Amniotic epithelial cell (primary cell): ENCODE data around the gene BRAF.
"Not testable (repeated sequence)": the region's sequence is repeated elsewhere in the genome, so short reads cannot be mapped to it uniquely, and the experiment has no call there.

Experiments used
- DNase-seq: peaks from one replicate; pipeline ENCODE4 v3.0.0-alpha.2; 2010; ENCODE audit warnings: low read depth

Gene BRAF

GRCh38 chr7:140918236-140918635 lies 6.5 kb downstream of the BRAF start:
- DNase-seq, result no peak

DNA sequence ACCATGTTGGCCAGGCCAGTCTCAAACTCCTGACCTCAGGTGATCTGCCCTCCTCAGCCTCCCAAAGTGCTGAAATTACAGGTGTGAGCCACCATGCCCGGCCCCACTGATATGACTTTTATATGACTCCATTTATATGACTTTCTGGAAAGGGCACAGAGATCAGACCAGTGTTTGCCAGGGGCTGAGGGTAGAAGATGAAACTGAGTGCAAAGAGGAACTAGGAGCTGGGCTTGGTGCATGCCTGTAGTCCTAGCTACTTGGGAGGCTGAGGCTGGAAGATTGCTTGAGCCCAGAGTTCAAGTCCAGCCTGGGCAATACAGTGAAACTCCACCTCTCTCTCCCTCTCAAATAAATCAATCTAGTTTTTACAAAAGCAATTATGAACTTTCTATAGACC lies 7.5 kb downstream of the BRAF start:
- DNase-seq, result no peak

DNA sequence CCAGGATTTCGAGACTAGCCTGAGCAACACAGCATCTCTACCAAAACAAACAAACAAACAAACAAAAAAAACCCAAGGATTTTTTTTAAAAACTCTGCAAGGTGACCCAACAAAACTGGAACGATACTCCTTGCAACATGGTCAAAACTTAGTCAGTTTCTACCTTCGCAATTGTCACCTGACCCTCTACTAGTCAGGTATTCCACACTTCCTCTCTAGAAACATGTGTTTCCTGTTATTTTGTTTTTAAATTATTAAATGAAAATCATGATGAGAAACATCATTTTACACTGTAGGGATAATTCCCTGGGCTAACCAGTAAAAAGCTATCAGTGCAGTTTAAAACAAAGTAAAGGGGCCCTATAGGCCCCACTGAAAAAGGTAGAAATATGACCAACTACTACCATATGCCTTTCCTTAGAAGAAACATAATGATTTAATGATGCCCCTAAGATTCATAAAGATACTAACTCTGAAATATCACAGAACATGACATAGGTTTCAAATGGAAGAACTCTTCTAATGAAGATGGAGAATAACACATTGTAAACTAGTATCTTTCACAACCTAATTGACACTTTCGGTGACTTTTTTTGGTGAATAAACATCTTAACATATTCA lies 8.7 kb downstream of the BRAF start:
- DNase-seq, result no peak

DNA sequence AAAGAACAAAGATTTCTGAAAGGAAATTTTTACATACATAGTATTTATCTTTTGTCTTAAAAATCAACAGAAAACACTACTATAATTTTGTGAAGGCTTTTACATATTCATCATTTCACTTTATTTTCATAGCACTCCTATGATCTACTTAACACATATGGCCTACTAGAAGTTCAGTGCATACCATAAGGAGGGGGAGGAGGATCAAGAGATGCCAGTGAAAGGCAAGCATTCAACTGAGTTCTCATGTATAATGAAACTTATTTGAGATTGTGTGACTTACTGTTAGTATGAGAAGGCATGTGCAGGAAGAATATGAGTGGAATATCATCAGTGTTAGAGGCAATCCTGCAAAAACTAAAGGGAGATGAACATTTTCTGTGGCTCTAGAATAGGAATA lies 10.6 kb downstream of the BRAF start:
- peak; percentile 4 for DNase-seq

- not testable (repeated sequence) for DNase-seq
Observed at GRCh38 chr7:140913596-140913928, 11.2 kb downstream of the BRAF start.

GRCh38 chr7:140911746-140912145 lies 13.0 kb downstream of the BRAF start:
- peak; percentile 11 for DNase-seq

DNA sequence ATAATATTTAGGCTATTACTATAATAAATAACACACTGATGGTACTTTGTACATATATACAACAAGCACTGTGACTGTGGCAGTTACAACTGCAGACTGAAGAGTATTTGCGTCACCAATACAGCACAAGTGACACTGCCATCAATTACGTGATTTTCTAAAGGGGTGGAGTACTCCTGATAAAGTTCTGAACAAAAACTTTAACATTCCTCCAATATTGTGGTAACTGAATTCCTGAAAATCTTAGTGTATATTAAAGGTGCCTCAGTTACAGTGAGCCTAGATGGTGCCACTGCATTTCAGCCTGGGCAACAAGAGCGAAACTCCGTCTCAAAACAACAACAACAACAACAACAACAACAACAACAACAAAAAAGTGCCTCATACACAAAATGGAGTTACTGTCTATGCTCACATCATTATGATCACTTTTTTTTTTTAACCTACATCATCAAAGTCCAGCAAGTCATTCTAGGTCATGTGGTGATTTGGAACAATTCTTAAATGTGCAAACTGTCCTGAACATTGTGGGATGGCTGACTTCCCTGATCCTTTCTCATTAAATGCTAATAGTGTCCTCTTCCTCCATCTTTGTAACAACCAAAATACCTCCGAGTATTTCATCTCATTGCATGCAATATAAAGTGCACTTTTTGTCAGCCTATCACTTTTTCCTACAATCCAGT lies 15.1 kb downstream of the BRAF start:
- no peak for DNase-seq

DNA sequence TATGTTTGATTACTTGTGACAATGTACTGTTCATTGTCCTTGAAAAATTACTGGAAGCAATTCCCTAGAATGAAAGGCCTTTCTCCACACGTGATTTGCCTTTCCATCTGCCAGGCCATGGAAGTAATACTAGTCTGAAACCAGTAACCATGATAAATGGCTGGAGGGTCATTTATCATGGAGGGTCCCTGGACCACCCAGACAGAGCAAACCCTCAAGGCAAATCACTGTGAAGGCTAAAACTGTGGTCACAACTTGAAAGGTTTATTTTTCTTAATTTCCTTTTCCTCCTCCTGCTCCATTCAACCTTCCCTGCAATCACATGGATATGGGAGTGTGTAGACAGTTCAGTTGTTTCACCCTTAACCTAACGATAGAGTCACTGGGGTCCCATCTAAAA lies 16.4 kb downstream of the BRAF start:
- DNase-seq, result no peak

DNA sequence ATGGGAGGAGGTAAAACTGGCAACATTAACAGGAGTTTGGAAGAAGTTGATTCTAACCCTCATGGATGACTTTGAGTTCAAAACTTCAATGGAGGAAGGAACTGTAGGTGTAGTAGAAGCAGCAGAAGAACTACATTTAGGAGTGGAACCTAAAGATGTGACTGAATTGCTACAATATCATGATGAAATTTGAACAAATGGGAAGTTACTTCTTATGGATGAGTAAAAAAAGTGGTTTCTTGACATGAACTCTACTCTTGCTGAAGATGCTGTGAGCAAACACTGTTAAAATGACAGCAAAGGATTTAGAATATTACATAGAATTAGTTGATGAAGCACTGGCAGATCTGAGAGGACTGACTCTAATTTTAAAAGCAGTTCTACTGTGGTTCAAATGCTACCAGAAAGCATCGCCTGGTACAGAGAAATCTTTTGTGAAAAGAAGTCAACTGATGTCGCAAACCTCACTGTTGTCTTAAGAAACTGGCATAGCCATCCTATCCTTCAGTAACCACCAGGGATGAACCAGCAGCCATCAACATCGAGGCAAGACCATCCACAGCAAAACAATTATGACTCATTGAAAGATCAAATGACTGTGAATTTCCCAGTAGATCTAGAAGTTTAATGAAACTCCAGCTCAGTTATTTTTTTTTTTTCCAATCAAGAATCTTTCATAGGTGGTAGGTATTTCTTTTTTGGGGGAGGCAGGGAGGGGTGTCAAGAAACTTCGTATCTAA lies 20.8 kb downstream of the BRAF start:
- peak; percentile 77 for DNase-seq

- no peak for DNase-seq
Observed at GRCh38 chr7:140902303-140902953, 22.3 kb downstream of the BRAF start.

- no peak for DNase-seq
Observed at GRCh38 chr7:140901941-140902302, 22.8 kb downstream of the BRAF start.

DNA sequence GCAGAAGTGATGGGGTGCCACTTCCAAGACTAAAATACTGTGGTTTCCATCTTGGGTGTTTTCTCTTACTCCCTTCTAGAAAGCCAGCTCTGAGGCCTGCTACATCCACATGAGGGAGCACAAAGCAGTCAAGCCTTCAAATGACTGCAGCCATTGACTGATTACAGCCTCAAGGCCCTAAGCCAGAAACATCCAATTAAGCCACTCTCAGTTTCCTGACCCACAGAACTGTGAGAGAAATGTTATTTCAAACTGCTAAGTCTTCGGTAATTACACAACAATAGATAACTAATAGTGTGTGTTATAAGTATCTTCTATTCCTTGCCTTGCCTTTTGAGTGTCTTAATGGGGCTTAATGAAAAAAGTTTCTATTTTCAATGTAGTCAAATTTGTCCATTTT lies 24.8 kb downstream of the BRAF start:
- peak; percentile 4 for DNase-seq

DNA sequence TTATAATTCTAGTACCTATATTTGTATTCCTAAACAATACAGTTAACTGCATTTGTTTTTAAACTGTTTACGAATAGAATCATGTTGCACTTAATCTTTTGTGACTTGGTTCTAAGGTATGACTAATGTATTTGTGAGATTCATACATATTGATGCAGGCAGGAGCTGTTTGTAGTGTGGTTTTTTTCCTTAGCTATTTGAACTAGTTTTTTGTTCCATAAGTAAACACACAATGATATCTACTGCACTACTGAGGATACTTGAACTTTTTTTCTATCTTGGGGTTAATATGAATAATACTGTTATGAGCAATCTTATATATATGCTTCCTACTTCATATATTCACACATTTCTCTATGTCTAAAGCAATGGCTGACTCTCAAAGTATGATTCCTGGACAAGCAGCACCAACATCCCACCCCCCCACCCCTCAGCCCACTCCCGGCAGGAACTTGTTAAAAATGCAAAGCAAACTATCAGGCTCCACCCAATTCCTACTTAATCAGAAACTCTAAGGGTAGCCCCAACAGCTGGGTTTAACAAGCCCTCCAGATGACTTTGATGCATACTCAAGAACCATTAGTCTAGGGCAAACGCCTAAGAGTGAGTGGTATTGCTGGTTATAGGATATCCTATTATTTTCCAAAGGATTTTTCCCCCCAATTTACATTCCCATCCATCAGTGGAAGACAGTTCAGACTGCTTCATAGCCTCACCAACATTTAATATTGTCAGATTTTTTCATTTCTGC lies 25.8 kb downstream of the BRAF start:
- DNase-seq, result peak; percentile 37

- DNase-seq, result no peak
Observed at GRCh38 chr7:140896996-140897395, 27.7 kb downstream of the BRAF start.

DNA sequence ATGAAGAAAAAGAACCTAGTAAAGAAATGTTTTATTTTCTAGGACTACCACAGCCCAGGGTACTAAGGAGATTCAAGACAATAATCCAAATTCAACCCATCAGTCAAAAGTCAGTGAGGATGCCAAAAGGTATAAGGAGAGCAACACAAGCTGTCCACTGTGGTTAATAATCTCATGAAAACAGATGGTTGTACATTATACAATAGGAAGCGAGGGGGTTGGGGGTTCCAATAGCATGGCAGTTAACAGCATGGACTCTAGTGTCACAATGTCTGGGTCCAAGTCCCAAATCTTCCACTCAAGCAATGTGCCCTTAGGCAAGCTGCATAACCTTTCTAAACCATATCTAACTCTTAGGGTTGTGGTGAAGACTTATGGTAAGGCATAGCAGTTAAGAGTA lies 35.1 kb downstream of the BRAF start:
- DNase-seq, result no peak

GRCh38 chr7:140889150-140889549 lies 35.6 kb downstream of the BRAF start:
- no peak for DNase-seq

GRCh38 chr7:140888087-140888486 lies 36.6 kb downstream of the BRAF start:
- DNase-seq, result no peak

DNA sequence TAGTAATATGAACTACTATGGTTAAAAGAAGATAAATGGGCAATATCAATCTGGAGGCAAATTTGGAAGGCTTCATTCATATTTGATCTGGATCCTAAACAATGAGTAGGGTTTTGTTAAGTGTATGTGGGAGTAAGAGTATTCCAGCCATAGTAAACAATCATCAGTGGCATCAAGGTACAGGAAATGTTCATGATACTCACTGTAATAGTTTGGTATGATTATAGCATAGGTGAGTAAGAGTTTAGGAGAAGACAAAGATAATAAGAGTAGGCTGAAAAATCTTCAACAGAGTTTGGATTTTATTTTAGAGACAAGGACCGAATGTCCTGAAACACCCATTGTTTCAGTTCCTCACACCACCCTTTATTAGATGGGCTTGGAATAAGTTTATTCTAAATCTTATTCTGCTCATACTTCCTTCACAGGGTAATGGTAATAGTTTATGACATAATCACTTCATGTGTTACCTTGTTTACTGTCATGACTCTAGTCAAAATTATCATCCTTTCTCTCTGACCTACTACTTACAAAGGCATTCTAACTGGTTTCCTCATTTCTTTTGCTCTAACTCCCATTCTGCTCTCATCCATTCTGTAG lies 38.9 kb downstream of the BRAF start:
- DNase-seq, result no peak

GRCh38 chr7:140883378-140883777 lies 41.4 kb downstream of the BRAF start:
- no peak for DNase-seq

DNA sequence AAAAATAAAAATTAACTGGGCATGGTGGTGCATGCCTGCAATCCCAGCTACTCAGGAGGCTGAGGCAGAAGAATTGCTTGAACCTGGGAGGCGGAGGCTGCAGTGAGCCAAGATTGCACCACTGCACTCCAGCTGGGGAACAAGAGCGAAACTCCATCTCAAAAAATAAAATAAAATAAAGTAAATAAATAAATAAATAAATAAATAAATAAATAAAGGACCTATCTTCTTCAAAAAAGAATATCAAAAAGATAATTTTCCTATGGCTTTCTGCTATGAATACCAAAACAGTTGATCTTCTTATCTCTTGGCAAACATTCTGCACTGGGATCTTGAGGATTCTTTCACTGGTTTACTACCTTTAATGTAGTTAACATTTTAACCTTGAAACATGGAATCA lies 41.9 kb downstream of the BRAF start:
- not testable (repeated sequence) for DNase-seq

- no peak for DNase-seq
Observed at GRCh38 chr7:140881507-140882228, 43.1 kb downstream of the BRAF start.

- no peak for DNase-seq
Observed at GRCh38 chr7:140877249-140877524, 47.5 kb downstream of the BRAF start.
